ENCODE measurements around the gene PHF20. TPM values are rescaled to one million over a fixed set of nuclear protein-coding genes. Genes with fewer than 3 reads are reported as not detected.

Gene PHF20
- polyA plus RNA-seq, 1 donor from 2014 or later, result 49.2 TPM

DNA sequence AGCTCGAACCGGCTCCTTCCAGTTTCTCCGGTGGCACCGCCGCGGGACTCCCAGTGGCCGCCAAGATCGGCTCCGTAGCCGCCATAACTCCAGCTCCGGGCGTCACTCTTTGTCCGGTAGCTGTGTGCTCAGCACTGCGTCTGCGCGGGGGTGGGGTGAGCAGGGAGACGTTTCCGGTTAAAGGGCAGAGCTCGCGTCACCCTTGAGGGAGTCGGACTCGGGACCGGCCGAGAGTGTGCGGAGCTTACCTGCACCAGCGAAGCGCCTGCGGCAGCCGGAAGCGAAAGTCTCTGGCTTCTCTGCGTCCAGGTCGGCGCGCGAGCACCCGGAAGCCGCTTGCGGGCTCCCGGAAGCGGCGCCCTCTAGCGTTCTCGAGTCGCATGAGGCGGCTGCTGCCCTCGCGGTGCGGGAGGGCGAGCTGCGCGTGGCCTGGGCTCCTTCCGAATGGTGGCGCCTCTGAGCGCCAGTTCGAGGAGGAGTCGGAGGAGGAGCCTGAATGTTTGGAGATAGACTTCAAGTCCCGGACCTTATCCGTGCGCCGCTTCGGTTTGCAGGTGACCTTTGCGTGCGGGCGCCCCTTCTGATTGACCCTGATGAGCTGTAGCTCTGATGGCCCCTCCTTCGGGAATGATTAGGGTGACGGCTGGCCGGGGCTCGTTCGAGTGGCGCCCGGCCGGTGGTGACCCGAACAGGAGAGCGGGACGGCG is 182.5 kb downstream of the PHF20 start, which contains the start of gene SCAND1:
Gene SCAND1, minus strand, starts transcription at position 303 of the 707 bp plus-strand sequence. Its CDS starts 218 bp downstream, at position 85.
- Histone ChIP-seq H3K9me3 (ENCODE audit: low read length) (no peaks in the 10 kb centered on the region), H3K9ac (ENCODE audit: low read length) (peak within 1 kb of the TSS; percentile 100), H3K27me3 (ENCODE audit: insufficient read depth, low read depth, low read length) (no peaks in the 10 kb centered on the region), H2AFZ (ENCODE audit: low read depth, low read length) (peak within 1 kb of the TSS; percentile 90), H3K27ac (ENCODE audit: low read length) (peak within 1 kb of the TSS; percentile 98), H3K9me2 (ENCODE audit: insufficient read depth, low read length) (no peaks in the 10 kb centered on the region), H4K20me1 (ENCODE audit: insufficient read depth) (peaks cover 4% of the 10 kb centered on the region), H3F3A (ENCODE audit: insufficient read depth, low read length, poor library complexity, severe bottlenecking) (peaks cover 10% of the 10 kb centered on the region), H3K79me2 (replicated peaks; ENCODE audit: insufficient read depth, low read length) (peaks cover 19% of the 10 kb centered on the region), H3K4me2 (ENCODE audit: low read length) (peak within 1 kb of the TSS; percentile 99), H3K4me3 (ENCODE audit: low read length) (peak within 1 kb of the TSS; percentile 100), H3K36me3 (ENCODE audit: insufficient read depth, low read length) (no peaks in the 10 kb centered on the region)
- peak; percentile 71 for TF ChIP-seq RAD21 (conservative IDR thresholded peaks at IDR 0.05)
- peak; percentile 96 for TF ChIP-seq POLR2AphosphoS5 (IDR thresholded peaks at IDR 0.05)
- TF ChIP-seq CTCF (IDR thresholded peaks at IDR 0.05; ENCODE audit: poor library complexity, severe bottlenecking), result peak; percentile 100
- TF ChIP-seq SMC3 (conservative IDR thresholded peaks at IDR 0.05; ENCODE audit: poor library complexity), result peak; percentile 82
- TF ChIP-seq TAF1 (IDR thresholded peaks at IDR 0.05; ENCODE audit: low read depth), result peak; percentile 91
- peak; percentile 81 for TF ChIP-seq REST (IDR thresholded peaks at IDR 0.05; ENCODE audit: borderline replicate concordance)
- no peak for TF ChIP-seq EZH2 (IDR thresholded peaks at IDR 0.05; ENCODE audit: borderline replicate concordance, insufficient read depth, low read length, poor library complexity, severe bottlenecking)
- TF ChIP-seq EP300 (conservative IDR thresholded peaks at IDR 0.05; ENCODE audit: poor library complexity, severe bottlenecking), result peak; percentile 69
- TF ChIP-seq MXI1 (conservative IDR thresholded peaks at IDR 0.05; ENCODE audit: poor library complexity, severe bottlenecking), result peak; percentile 88

DNA sequence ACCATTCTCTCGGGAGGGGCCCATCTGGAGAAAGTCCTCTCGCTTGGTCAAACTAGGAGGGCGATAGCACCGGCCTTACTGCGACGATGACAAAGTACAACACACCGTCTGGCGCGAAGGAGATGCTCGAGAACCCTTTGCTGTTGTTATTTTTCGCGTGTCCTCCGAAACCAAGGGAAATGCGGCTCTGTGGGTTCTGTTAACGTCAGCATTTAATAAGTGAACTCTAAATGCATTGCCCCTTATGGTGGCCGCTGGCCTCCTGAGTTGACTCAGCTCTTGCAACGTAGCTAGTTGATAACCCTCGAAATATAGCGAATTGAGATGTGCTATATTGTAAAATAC is 183.1 kb downstream of the PHF20 start:
- peak overlapping the region; percentile 100 for H3K9ac ChIP-seq (ENCODE audit: low read length)
- H3K9me2 ChIP-seq (ENCODE audit: insufficient read depth, low read length), result no peaks in the 10 kb centered on the region
- H3K36me3 ChIP-seq (ENCODE audit: insufficient read depth, low read length), result no peaks in the 10 kb centered on the region
- no peaks in the 10 kb centered on the region for H3K9me3 ChIP-seq (ENCODE audit: low read length)
- peaks cover 4% of the 10 kb centered on the region for H4K20me1 ChIP-seq (ENCODE audit: insufficient read depth)
- no peaks in the 10 kb centered on the region for H3K27me3 ChIP-seq (ENCODE audit: insufficient read depth, low read depth, low read length)
- H3K27ac ChIP-seq (ENCODE audit: low read length), result peak overlapping the region; percentile 98
- TF ChIP-seq CTCF (IDR thresholded peaks at IDR 0.05; ENCODE audit: poor library complexity, severe bottlenecking) (no peak), EZH2 (IDR thresholded peaks at IDR 0.05; ENCODE audit: borderline replicate concordance, insufficient read depth, low read length, poor library complexity, severe bottlenecking) (no peak), MXI1 (conservative IDR thresholded peaks at IDR 0.05; ENCODE audit: poor library complexity, severe bottlenecking) (no peak)
- H3F3A ChIP-seq (ENCODE audit: insufficient read depth, low read length, poor library complexity, severe bottlenecking), result peaks cover 10% of the 10 kb centered on the region
- H3K79me2 ChIP-seq (replicated peaks; ENCODE audit: insufficient read depth, low read length), result peaks cover 19% of the 10 kb centered on the region
- H3K4me2 ChIP-seq (ENCODE audit: low read length), result peak overlapping the region; percentile 71
- peak overlapping the region; percentile 100 for H3K4me3 ChIP-seq (ENCODE audit: low read length)
- peak overlapping the region; percentile 51 for H2AFZ ChIP-seq (ENCODE audit: low read depth, low read length)
